Left lung (tissue), 10 donors: ENCODE measurements around the gene HSPB1. TPM values are rescaled to one million over a fixed set of nuclear protein-coding genes. Genes with fewer than 3 reads are reported as not detected.
A peak's percentile ranks its signal among the peaks of the same experiment; 100 is the strongest.
"Not testable (repeated sequence)": the region's sequence is repeated elsewhere in the genome, so short reads cannot be mapped to it uniquely, and the experiment has no call there.

ENCODE experiments used
- ATAC-seq: fragments of 200-7000 bp; cut with Tn5 transposase; one replicate; pipeline ENCODE4 v1.9.1; 2020; ENCODE audit warnings: moderate library complexity
- DNase-seq, 4 donors: peaks; one replicate each; pipeline ENCODE4 v3.0.0-alpha.2; 2013 to 2020
- H3K27ac ChIP-seq, 2 donors: fragments of 200-600 bp; sonication (generic) in 1 of 2; one replicate each; pipeline versions ENCODE4 v1.5.0 to v1.8.0; 2020 to 2021
- H3K27me3 ChIP-seq, 2 donors: fragments of 200-600 bp; sonication (generic) in 1 of 2; one replicate each; pipeline versions ENCODE4 v1.5.0 to v1.8.0; 2020 to 2021
- H3K36me3 ChIP-seq, 2 donors: fragments of 200-600 bp; sonication (generic) in 1 of 2; one replicate each; pipeline versions ENCODE4 v1.5.0 to v1.8.0; 2020 to 2021
- H3K4me1 ChIP-seq, 2 donors: fragments of 200-600 bp; one replicate each; pipeline ENCODE4 v1.8.0; 2021
- H3K4me3 ChIP-seq, 2 donors: fragments of 200-600 bp; sonication (generic) in 1 of 2; one replicate each; pipeline versions ENCODE4 v1.5.0 to v1.8.0; 2020 to 2021; ENCODE audit warnings: mild to moderate bottlenecking in 1 of 2
- H3K9me3 ChIP-seq, 2 donors: fragments of 200-600 bp; sonication (generic) in 1 of 2; one replicate each; pipeline versions ENCODE4 v1.5.0 to v1.8.0; 2020 to 2021
- CTCF ChIP-seq, 2 donors: fragments of 200-600 bp; sonication (generic) in 1 of 2; IDR thresholded peaks; one replicate each; pipeline versions ENCODE4 v1.5.0 to v1.8.0; 2021; ENCODE audit warnings: antibody characterized with exemption in 2 of 2
- intact Hi-C, 2 donors: fragments of 100-400 bp; cut with DNase I; formaldehyde crosslinking; loops; one replicate each; pipeline versions ENCODE4 v1.11.2 to v1.14.2; 2022
- polyA plus RNA-seq, 6 donors: library from polyadenylated mRNA; unstranded; fragments of 120-200 nt; gene quantifications; one replicate each; pipeline ENCODE4 v1.2.1, GENCODE V29; 2013; ENCODE audit not compliant: insufficient read length in 6 of 6
- total RNA-seq, 2 donors: library from RNA; stranded (reverse); fragmentation: NEBNext Ultra II Directional; extraction: Animal tissue kit (Norgen Biotek cat#: 25700); gene quantifications; one replicate each; pipeline ENCODE4 v1.2.1, GENCODE V29; 2021
- donor health status: DM: no; HTN: yes; CAD: no.
- donor health status: DM: no; HTN: no; CAD: no.

The HSPB1 gene
- total and polyA plus RNA-seq, 8 donors: 219 to 951 (median 306) TPM

GRCh38 chr7:76283254-76284159 is 19.0 kb upstream of the HSPB1 start:
- H3K27ac ChIP-seq: no peak overlapping the region
- ATAC-seq (no peak), DNase-seq (no peak)
- H3K4me3 ChIP-seq: no peak overlapping the region
- no peak for TF ChIP-seq CTCF (IDR thresholded peaks at IDR 0.05)
- H3K36me3 ChIP-seq: no peaks in the 10 kb centered on the region
- peaks cover 0 to 20% of the 10 kb centered on the region in 2 donors for H3K4me1 ChIP-seq
- peaks cover 0 to 71% of the 10 kb centered on the region in 2 donors for H3K27me3 ChIP-seq
- H3K9me3 ChIP-seq: no peaks in the 10 kb centered on the region
- intact Hi-C loops: loop anchor here in 1 of 2 donors (10.0 kb wide), 1 partner anchor 99 kb away; no protein-coding TSS in a partner anchor

GRCh38 chr7:76285604-76286374 is 16.7 kb upstream of the HSPB1 start:
- no peak for TF ChIP-seq CTCF (IDR thresholded peaks at IDR 0.05)
- no peak overlapping the region for H3K27ac ChIP-seq
- H3K27me3 ChIP-seq: peaks cover 0 to 48% of the 10 kb centered on the region in 2 donors
- no peak for DNase-seq
- H3K9me3 ChIP-seq: no peaks in the 10 kb centered on the region
- H3K4me3 ChIP-seq: no peak overlapping the region
- H3K36me3 ChIP-seq: no peaks in the 10 kb centered on the region
- no peak for ATAC-seq
- intact Hi-C loops: loop anchor here in 1 of 2 donors (10.0 kb wide), 1 partner anchor 101 kb away; no protein-coding TSS in a partner anchor
- peaks cover 0 to 16% of the 10 kb centered on the region in 2 donors for H3K4me1 ChIP-seq

- intact Hi-C loops: loop anchor here in 1 of 2 donors (10.0 kb wide), 1 partner anchor 102 kb away; no protein-coding TSS in a partner anchor
- Histone ChIP-seq H3K27ac (no peak overlapping the region), H3K4me1 (peaks cover 9 to 22% of the 10 kb centered on the region in 2 donors), H3K4me3 (no peak overlapping the region), H3K9me3 (no peaks in the 10 kb centered on the region), H3K36me3 (no peaks in the 10 kb centered on the region), H3K27me3 (peaks cover 0 to 38% of the 10 kb centered on the region in 2 donors)
- DNase-seq (no peak), ATAC-seq (no peak)
- TF ChIP-seq CTCF (IDR thresholded peaks at IDR 0.05): no peak
Observed at GRCh38 chr7:76286842-76287403, 15.6 kb upstream of the HSPB1 start.

- intact Hi-C loops: loop anchor here in 1 of 2 donors (2.0 kb wide), 1 partner anchor 24 kb away; no protein-coding TSS in a partner anchor
- H3K36me3 ChIP-seq, ATAC-seq, H3K9me3 ChIP-seq, H3K4me3 ChIP-seq, DNase-seq, H3K27me3 ChIP-seq: not testable (repeated sequence)
- peak overlapping the region; percentile 83 to 99 for H3K27ac ChIP-seq
- peaks cover 39 to 51% of the 10 kb centered on the region in 2 donors for H3K4me1 ChIP-seq
Observed at GRCh38 chr7:76290847-76291350, 11.6 kb upstream of the HSPB1 start.
